Heart left ventricle (tissue), 16 donors: ENCODE measurements around the gene ARID3A. TPM values are rescaled to one million over a fixed set of nuclear protein-coding genes. Genes with fewer than 3 reads are reported as not detected.
A peak's percentile ranks its signal among the peaks of the same experiment; 100 is the strongest.

Source experiments
- ATAC-seq, 4 donors: fragments of 200-7000 bp; cut with Tn5 transposase; one replicate each; pipeline ENCODE4 v1.9.1; 2020 to 2022; ENCODE audit warnings: moderate library complexity in 4 of 4, mild to moderate bottlenecking in 3 of 4, moderate number of reproducible peaks in 1 of 4
- DNase-seq, 5 donors: peaks; one replicate each; pipeline ENCODE4 v3.0.0-alpha.2; 2020
- H3K27ac ChIP-seq, 12 donors: fragments of 200-600 bp; sonication (generic) in 4 of 12; one replicate each; pipeline versions ENCODE4 v1.5.0 to v1.8.0; 2016 to 2022; ENCODE audit warnings: mild to moderate bottlenecking in 2 of 12
- H3K27me3 ChIP-seq, 9 donors: fragments of 200-600 bp; sonication (generic) in 2 of 9; one replicate each; pipeline versions ENCODE4 v1.5.1 to v1.8.0; 2016 to 2022; ENCODE audit warnings: mild to moderate bottlenecking in 3 of 9
- H3K36me3 ChIP-seq, 9 donors: fragments of 200-600 bp; sonication (generic) in 2 of 9; one replicate each; pipeline versions ENCODE4 v1.5.0 to v1.8.0; 2018 to 2022; ENCODE audit warnings: mild to moderate bottlenecking in 2 of 9
- H3K4me1 ChIP-seq, 12 donors: fragments of 200-600 bp; sonication (generic) in 4 of 12; one replicate each; pipeline versions ENCODE4 v1.5.0 to v1.8.0; 2016 to 2022; ENCODE audit warnings: mild to moderate bottlenecking in 3 of 12
- H3K4me3 ChIP-seq, 12 donors: fragments of 200-600 bp; sonication (generic) in 4 of 12; one replicate each; pipeline versions ENCODE4 v1.5.0 to v1.8.0; 2017 to 2022; ENCODE audit warnings: mild to moderate bottlenecking in 9 of 12, moderate library complexity in 4 of 12
- H3K9me3 ChIP-seq, 12 donors: fragments of 200-600 bp; sonication (generic) in 4 of 12; one replicate each; pipeline versions ENCODE4 v1.5.0 to v1.8.0; 2016 to 2022; ENCODE audit warnings: mild to moderate bottlenecking in 1 of 12
- CTCF ChIP-seq, 12 donors: fragments of 200-600 bp; sonication (generic) in 4 of 12; IDR thresholded peaks; one replicate each; pipeline versions ENCODE4 v1.5.0 to v1.8.0; 2018 to 2022; ENCODE audit warnings: antibody characterized with exemption in 12 of 12, mild to moderate bottlenecking in 5 of 12
- POLR2A ChIP-seq, 2 donors: fragments of 450-650 bp; IDR thresholded peaks; one replicate each; pipeline ENCODE4 v1.6.1; 2017; ENCODE audit warnings: antibody characterized with exemption in 2 of 2, mild to moderate bottlenecking in 2 of 2, moderate library complexity in 2 of 2
- WGBS, 4 donors: extraction: QIAGEN DNeasy Blood & Tissue Kit in 2 of 4; methylation state at CpG; one replicate each; pipeline versions ENCODE4 v1.1.5 to v1.1.7; 2013 to 2018; 5-methylcytosine and 5-hydroxymethylcytosine counted together
- intact Hi-C, 10 donors: fragments of 100-400 bp; cut with DNase I; formaldehyde crosslinking; loops; one replicate each; pipeline versions ENCODE4 v1.11.1 to v1.14.2; 2022
- polyA plus RNA-seq, 2 donors: library from polyadenylated mRNA; stranded (reverse); fragments of 200-250 nt; gene quantifications; one replicate each; pipeline ENCODE4 v1.2.3, GENCODE V29; 2013
- total RNA-seq, 9 donors: library from RNA; depleted of rRNA in 2 of 9; stranded (reverse); fragments of >200 nt in 2 of 9; fragmentation: NEBNext Ultra II Directional in 3 of 9; extraction: Animal tissue kit (Norgen Biotek cat#: 25700) in 3 of 9; gene quantifications; one replicate each; pipeline versions ENCODE4 v1.1.0 to v1.2.4, GENCODE V29; 2016 to 2023
- donor health status: ischemic (EF 13 %, LVEDD 7.1; RV severe dilation, severe dysfunction).
- donor health status: healthy with polysubstance abuse.
- donor health status: DM: no; HTN: yes; CAD: no.
- donor health status: DM: no; HTN: no; CAD: no.
- donor health status: ischemic (EF 25% LVEDD 6.9; RV normal size, moderate dysfunction).
- donor health status: ischemic (EF 25% LVEDD 5.7; RV mildly dilated, moderate dysfunction).
- donor health status: healthy.
- donor health status: DM: yes; HTN: yes; CAD: no.
- donor health status: ischemic (EF 35%, LVEDD 5.7; RV mildly dilated, moderate dysfunction).
- donor health status: nonischemic (EF 11% LVEDD 7.7; RV severe dilation, severe dysfunction).
- donor health status: DM: yes; HTN: yes; CAD: no.
- donor health status: PGD.
- donor health status: ischemic (EF 29% LVEDD 5.4; RV normal size, mild dysfunction).
- donor health status: nonischemic (EF 23%, LVEDD 6.1; RV moderate dilation, normal function).

The ARID3A gene
- total and polyA plus RNA-seq, 11 donors, result 1.9 to 15.7 (median 5.8) TPM

GRCh38 chr19:973726-974563 is 48.1 kb downstream of the ARID3A start:
- TF ChIP-seq POLR2A (IDR thresholded peaks at IDR 0.05), result no peak
- TF ChIP-seq CTCF (IDR thresholded peaks at IDR 0.05), result no peak
- intact Hi-C loops, result no loop called here
- Histone ChIP-seq H3K4me1 (no peaks in the 10 kb centered on the region), H3K27ac (no peak overlapping the region), H3K4me3 (no peak overlapping the region), H3K9me3 (peaks cover 0 to 14% (median 7%) of the 10 kb centered on the region in 12 donors), H3K36me3 (peaks cover 0 to 35% (median 26%) of the 10 kb centered on the region in 9 donors), H3K27me3 (no peaks in the 10 kb centered on the region)
- WGBS, 4 donors, result 79 to 84% (median 82%) methylated on average over 24 to 29 of the region's 29 CpGs
- DNase-seq (no peak), ATAC-seq (peak in 1 of 4 donors; percentile 16)

- ATAC-seq (peak in 1 of 4 donors; percentile 8), DNase-seq (no peak)
- TF ChIP-seq POLR2A (IDR thresholded peaks at IDR 0.05) (no peak), CTCF (IDR thresholded peaks at IDR 0.05) (no peak)
- no peaks in the 10 kb centered on the region for H3K4me1 ChIP-seq
- peaks cover 0 to 28% (median 19%) of the 10 kb centered on the region in 9 donors for H3K36me3 ChIP-seq
- intact Hi-C loops, result loop anchor here in 1 of 10 donors (5.0 kb wide), 1 partner anchor 37 kb away; no protein-coding TSS in a partner anchor
- H3K27me3 ChIP-seq, result no peaks in the 10 kb centered on the region
- no peak overlapping the region for H3K27ac ChIP-seq
- peaks cover 0 to 14% (median 7%) of the 10 kb centered on the region in 12 donors for H3K9me3 ChIP-seq
- no peak overlapping the region for H3K4me3 ChIP-seq
- WGBS, 4 donors, result 76 to 83% (median 79%) methylated on average over 14 to 37 of the region's 37 CpGs
These were observed 48.9 kb downstream of the ARID3A start for GRCh38 chr19:974564-975257.

- WGBS, 4 donors, result 79 to 90% (median 80%) methylated on average over 9 to 10 of the region's 10 CpGs
- TF ChIP-seq POLR2A (IDR thresholded peaks at IDR 0.05) (no peak), CTCF (IDR thresholded peaks at IDR 0.05) (no peak)
- H3K9me3 ChIP-seq, result peaks cover 0 to 4% (median 0%) of the 10 kb centered on the region in 12 donors
- no peak overlapping the region for H3K4me3 ChIP-seq
- DNase-seq, result no peak
- peaks cover 0 to 10% (median 5%) of the 10 kb centered on the region in 9 donors for H3K36me3 ChIP-seq
- peaks cover 0 to 8% (median 0%) of the 10 kb centered on the region in 12 donors for H3K4me1 ChIP-seq
- H3K27ac ChIP-seq, result no peak overlapping the region
- H3K27me3 ChIP-seq, result no peaks in the 10 kb centered on the region
- intact Hi-C loops, result loop anchor here in 1 of 10 donors (5.0 kb wide), 1 partner anchor 39 kb away; no protein-coding TSS in a partner anchor
- ATAC-seq, result no peak
These were observed 50.6 kb downstream of the ARID3A start for GRCh38 chr19:976476-976875.

- no peak for TF ChIP-seq POLR2A (IDR thresholded peaks at IDR 0.05)
- no peak for TF ChIP-seq CTCF (IDR thresholded peaks at IDR 0.05)
- no peaks in the 10 kb centered on the region for H3K9me3 ChIP-seq
- intact Hi-C loops, result loop anchor here in 1 of 10 donors (5.0 kb wide), 1 partner anchor 40 kb away; no protein-coding TSS in a partner anchor
- ATAC-seq (peak in 1 of 4 donors; percentile 6), DNase-seq (no peak)
- 81 to 94% (median 85%) methylated on average over 22 to 24 of the region's 24 CpGs for WGBS, 4 donors
- H3K4me3 ChIP-seq, result no peak overlapping the region
- peaks cover 0 to 8% (median 0%) of the 10 kb centered on the region in 12 donors for H3K4me1 ChIP-seq
- H3K36me3 ChIP-seq, result peaks cover 0 to 4% (median 0%) of the 10 kb centered on the region in 9 donors
- H3K27ac ChIP-seq, result no peak overlapping the region
- H3K27me3 ChIP-seq, result no peaks in the 10 kb centered on the region
These were observed 51.2 kb downstream of the ARID3A start for GRCh38 chr19:977058-977464.
